ENCODE results near the gene HIGD1B. TPM values are rescaled to one million over a fixed set of nuclear protein-coding genes. Genes with fewer than 3 reads are reported as not detected.

HIGD1B gene
- total RNA-seq, 1 donor from 2014 or later = not detected

DNA sequence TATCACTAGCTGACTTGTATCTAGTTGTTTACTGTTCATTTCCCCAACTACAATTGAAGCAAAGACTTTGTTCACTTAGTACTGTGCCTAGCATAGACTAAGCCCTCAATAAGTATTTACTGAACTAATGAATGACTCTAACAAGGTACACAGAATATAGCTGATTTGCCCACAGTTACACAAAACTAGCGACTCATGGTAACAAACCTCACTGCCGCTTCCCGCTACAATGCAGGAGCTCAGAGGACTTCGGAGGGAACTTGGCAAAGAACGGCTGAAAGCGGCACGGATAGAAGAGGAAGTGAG, 51.0 kb downstream of the HIGD1B start:
- H3K36me3 Mint-ChIP-seq (ENCODE audit: insufficient read depth) = peaks cover 1% of the 10 kb centered on the region
- peak overlapping the region; percentile 100 for H3K27ac Mint-ChIP-seq
- peaks cover 14% of the 10 kb centered on the region for H3K4me1 Mint-ChIP-seq (ENCODE audit: low read depth)
- H3K9me3 Mint-ChIP-seq (ENCODE audit: low read depth) = no peaks in the 10 kb centered on the region
- TF ChIP-seq, protein P1, sequence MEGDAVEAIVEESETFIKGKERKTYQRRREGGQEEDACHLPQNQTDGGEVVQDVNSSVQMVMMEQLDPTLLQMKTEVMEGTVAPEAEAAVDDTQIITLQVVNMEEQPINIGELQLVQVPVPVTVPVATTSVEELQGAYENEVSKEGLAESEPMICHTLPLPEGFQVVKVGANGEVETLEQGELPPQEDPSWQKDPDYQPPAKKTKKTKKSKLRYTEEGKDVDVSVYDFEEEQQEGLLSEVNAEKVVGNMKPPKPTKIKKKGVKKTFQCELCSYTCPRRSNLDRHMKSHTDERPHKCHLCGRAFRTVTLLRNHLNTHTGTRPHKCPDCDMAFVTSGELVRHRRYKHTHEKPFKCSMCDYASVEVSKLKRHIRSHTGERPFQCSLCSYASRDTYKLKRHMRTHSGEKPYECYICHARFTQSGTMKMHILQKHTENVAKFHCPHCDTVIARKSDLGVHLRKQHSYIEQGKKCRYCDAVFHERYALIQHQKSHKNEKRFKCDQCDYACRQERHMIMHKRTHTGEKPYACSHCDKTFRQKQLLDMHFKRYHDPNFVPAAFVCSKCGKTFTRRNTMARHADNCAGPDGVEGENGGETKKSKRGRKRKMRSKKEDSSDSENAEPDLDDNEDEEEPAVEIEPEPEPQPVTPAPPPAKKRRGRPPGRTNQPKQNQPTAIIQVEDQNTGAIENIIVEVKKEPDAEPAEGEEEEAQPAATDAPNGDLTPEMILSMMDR (IDR thresholded peaks at IDR 0.05; ENCODE audit: unreplicated experiment) = no peak
- H3K27me3 Mint-ChIP-seq = no peaks in the 10 kb centered on the region
- H3K4me3 Mint-ChIP-seq (ENCODE audit: low read depth) = peak overlapping the region; percentile 88
- no peak for DNase-seq (ENCODE audit: low spot score, unreplicated experiment)

DNA sequence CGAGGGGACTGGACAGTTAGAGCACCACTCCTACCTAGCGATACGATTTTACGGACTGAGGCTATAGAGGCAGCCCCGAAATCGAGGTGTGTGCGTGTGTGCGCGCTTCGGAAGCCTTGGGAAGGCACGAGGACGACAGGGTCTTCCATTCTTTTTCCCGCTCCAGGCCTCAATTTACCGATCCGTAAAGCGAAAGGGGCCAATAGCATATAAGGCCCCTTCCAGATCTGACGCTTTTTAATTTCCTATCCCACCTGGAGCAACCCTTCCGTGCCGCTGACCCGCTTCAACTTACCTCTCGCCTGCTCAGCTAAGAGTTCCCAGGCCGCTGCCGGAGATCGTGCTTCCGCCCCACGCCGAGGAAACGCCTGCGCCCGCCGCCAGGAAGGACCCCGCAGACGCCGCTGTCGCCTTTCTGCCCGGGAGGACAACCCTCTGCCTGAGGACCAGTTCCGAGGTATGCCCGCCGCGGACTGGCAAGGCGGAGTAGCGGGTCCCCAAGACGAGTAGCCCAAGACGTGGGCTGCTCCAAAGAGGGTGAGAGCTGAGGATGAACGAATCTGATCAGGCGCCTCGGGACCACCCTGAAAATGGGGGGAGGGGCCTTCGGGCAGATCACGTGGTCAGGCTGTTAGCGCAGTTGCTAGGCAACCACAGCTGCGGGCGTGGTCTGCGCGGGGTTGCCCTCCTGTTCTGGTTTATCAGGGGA, 51.5 kb downstream of the HIGD1B start, which contains the start of gene EFTUD2:
EFTUD2 (minus strand) TSS at position 372 of the 709 bp plus-strand sequence. CDS start 4,924 bp downstream, outside the sequence.
- Mint-ChIP-seq H3K4me1 (ENCODE audit: low read depth) (peaks cover 14% of the 10 kb centered on the region), H3K4me3 (ENCODE audit: low read depth) (peak within 1 kb of the TSS; percentile 88), H3K27me3 (no peaks in the 10 kb centered on the region), H3K27ac (peak within 1 kb of the TSS; percentile 100), H3K36me3 (ENCODE audit: insufficient read depth) (peaks cover 1% of the 10 kb centered on the region), H3K9me3 (ENCODE audit: low read depth) (no peaks in the 10 kb centered on the region)
- TF ChIP-seq, protein P1 (IDR thresholded peaks at IDR 0.05; ENCODE audit: unreplicated experiment) = no peak
- peak; percentile 82 for DNase-seq (ENCODE audit: low spot score, unreplicated experiment)

Other genes starting within 250 kb of the HIGD1B start
- gene MEIOC, start 191.4 kb upstream of the HIGD1B start, total RNA-seq = 0.69 and 0.86 TPM in 2 replicates
- gene CCDC43, start 158.1 kb upstream of the HIGD1B start, total RNA-seq = 27.3 and 28.2 TPM in 2 replicates
- 22.6 and 27.2 TPM in 2 replicates for gene DBF4B, start 139.2 kb upstream of the HIGD1B start, total RNA-seq
- gene ADAM11, start 88.9 kb upstream of the HIGD1B start, total RNA-seq = 1.4 and 2.4 TPM in 2 replicates
- gene GJC1, start 17.6 kb upstream of the HIGD1B start, total RNA-seq = 75.2 and 76.5 TPM in 2 replicates
- gene EFTUD2, start 51.6 kb downstream of the HIGD1B start, total RNA-seq = 127 and 133 TPM in 2 replicates
- not detected in 2 replicates for gene GFAP, start 67.6 kb downstream of the HIGD1B start, total RNA-seq
- gene KIF18B, start 99.9 kb downstream of the HIGD1B start, total RNA-seq = 27.7 and 32.2 TPM in 2 replicates
- 36.2 and 37.0 TPM in 2 replicates for gene C1QL1, start 120.4 kb downstream of the HIGD1B start, total RNA-seq
- gene DCAKD, start 203.7 kb downstream of the HIGD1B start, total RNA-seq = 65.0 and 68.1 TPM in 2 replicates
- gene NMT1, start 213.4 kb downstream of the HIGD1B start, total RNA-seq = 97.4 and 98.7 TPM in 2 replicates

Data from progenitor cell of endocrine pancreas (in vitro differentiated cells).